GM13976 (cell line): ENCODE data around the gene IGFALS.

ENCODE experiments used
- DNase-seq: peaks from one replicate; pipeline ENCODE4 v3.0.0; 2012; ENCODE audit warnings: low spot score
- in situ Hi-C: fragments of 300-500 bp; cut with MboI; formaldehyde crosslinking; loops from one replicate; pipeline ENCODE4 v1.12.0; 2022; ENCODE audit warnings: low sequenced_read_pairs, mixed read lengths, inconsistent platforms; ENCODE audit not compliant: unreplicated experiment
- TF ChIP-seq, protein P1 (sequence below): IDR thresholded peaks from 2 replicates; pipeline ENCODE4 v1.5.1; 2012; ENCODE audit warnings: borderline replicate concordance, mild to moderate bottlenecking; ENCODE audit not compliant: insufficient read depth; ENCODE audit errors: extremely low read depth, missing control alignments, control extremely low read depth

Gene IGFALS

GRCh38 chr16:1781254-1781653 lies 12.3 kb downstream of the IGFALS start:
- TF ChIP-seq, protein P1, sequence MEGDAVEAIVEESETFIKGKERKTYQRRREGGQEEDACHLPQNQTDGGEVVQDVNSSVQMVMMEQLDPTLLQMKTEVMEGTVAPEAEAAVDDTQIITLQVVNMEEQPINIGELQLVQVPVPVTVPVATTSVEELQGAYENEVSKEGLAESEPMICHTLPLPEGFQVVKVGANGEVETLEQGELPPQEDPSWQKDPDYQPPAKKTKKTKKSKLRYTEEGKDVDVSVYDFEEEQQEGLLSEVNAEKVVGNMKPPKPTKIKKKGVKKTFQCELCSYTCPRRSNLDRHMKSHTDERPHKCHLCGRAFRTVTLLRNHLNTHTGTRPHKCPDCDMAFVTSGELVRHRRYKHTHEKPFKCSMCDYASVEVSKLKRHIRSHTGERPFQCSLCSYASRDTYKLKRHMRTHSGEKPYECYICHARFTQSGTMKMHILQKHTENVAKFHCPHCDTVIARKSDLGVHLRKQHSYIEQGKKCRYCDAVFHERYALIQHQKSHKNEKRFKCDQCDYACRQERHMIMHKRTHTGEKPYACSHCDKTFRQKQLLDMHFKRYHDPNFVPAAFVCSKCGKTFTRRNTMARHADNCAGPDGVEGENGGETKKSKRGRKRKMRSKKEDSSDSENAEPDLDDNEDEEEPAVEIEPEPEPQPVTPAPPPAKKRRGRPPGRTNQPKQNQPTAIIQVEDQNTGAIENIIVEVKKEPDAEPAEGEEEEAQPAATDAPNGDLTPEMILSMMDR, result no peak
- DNase-seq, result no peak
- in situ Hi-C loops, result no loop called here

- in situ Hi-C loops, result no loop called here
- TF ChIP-seq, protein P1, result no peak
- DNase-seq, result no peak
Measured at GRCh38 chr16:1780677-1781072, 12.8 kb downstream of the IGFALS start.

DNA sequence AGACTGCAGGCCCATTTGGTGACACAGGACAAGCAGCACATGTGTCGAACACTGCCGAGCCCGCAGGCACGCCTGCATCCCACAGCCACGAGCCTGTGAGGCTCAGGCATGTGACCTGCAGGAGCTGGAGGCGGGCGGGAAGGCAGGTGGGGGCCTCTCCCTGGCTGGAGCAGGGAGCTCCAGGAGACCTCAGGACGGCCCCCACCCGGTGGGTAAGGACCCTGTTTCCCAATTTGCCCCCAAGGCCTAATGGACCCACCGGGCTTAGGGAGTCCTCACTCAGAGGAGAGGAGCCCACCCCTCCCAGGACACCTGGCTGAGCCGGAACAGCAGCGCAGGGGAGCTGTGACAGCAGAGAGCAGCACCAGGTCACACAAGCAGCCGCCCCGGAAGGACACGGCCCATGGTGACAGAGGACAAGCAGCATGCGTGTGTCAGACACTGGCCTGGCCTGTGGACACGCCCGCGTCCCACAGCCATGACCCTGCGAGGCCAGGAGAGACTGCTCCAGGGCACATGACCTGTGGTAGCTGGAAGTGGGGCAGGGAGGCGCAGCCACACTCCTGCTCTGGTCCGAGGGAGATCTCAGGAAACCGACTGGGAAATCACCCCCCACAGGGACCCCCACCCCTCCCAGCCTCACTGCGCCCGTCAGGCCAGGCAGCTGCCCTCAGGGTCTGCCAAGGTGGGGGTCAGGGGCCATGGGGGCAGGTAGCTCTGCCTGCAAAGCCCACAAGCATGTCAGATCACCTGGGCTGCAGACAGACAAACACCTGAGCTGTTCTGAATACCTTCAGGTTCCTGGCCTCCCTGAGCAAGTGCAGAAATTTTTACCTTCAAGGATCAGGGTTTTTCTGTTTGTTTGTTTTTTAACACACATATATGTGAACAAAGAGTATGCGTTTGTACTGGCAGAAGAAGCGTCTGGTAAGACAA lies 13.5 kb downstream of the IGFALS start:
- TF ChIP-seq, protein P1, result no peak
- in situ Hi-C loops, result no loop called here
- DNase-seq, result no peak

DNA sequence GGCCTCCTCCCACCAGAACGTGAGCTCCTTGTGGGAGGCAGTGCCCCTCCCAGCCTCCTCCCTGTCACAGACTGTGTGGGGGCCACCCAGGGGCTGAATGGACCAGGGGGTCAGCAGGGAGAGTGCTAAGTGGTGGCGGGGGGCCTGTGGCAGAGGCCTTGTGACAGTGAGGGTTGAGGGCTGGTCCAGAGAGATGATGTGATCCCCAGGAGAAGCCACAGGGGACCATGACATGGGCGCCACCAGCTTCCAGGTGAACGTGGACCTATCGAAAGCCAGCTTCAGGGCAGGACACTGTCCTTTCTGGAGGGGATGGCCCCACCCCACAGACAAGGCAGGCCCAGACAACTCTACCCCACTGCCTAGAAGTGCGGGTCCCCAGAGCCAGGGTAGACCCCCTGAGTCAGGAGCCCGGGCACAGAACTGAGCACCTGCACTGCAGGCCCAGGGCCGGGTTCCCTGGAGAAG lies 14.2 kb downstream of the IGFALS start:
- no peak for DNase-seq
- TF ChIP-seq, protein P1, result no peak
- in situ Hi-C loops, result no loop called here

DNA sequence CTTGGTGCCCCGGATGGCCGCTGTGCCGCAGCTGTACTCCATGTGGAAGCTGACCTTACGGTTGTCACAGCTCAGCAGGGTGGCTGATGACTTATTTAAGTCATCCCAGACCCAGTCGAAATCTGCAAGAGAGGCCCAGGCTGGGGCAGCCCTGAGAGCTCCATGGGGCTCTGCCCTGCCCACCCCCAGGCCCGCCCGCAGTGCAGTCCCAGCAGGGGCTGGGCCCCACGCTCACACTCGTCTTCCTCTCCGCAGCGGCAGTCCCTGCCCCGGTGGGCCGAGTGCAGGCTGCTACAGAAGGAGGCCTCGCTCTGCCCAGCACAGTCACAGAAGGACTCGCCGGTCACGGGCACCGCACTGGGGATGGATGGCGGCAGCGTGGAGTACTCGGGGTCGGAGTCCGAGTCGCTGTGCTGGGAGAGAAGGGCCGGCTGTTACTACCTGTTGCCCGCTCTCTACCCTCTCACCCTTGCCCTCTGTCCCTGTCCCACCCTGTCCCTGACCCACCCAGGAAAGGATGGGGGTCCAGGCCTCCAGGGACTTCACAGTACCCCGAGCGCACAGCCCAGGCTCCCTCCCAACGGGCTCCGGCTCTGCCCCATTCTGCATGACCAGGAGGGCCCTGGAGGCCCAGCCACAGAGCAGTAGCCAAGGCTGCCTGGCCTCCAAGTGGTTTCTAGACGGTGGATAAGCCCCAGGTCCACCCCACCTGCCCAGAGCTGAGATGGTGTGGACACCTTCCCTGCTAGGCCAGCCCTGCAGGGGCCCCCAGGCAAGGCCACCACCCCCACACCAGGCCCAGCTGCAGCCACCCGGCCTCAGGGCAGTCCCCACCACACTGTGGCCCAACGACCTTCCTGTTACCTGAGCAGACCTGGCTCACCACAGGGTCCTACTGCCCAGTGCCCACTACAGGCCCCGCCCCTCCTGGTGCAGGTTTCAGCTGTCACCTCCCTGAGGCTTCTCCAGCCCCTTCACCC lies 15.0 kb downstream of the IGFALS start:
- in situ Hi-C loops, result no loop called here
- DNase-seq, result no peak
- TF ChIP-seq, protein P1, result no peak
